ENCODE measurements around the gene EFEMP1.

Gene EFEMP1

GRCh38 chr2:55923091-55923981 lies at the start of gene EFEMP1:
TSS of gene EFEMP1 (minus strand) at chr2:55923782. CDS start at chr2:55922440, 1,342 bp downstream.
- DNase-seq (ENCODE audit: low spot score) = no peak

GRCh38 chr2:55970500-55970899 lies 46.9 kb upstream of the EFEMP1 start:
- DNase-seq (ENCODE audit: low spot score) = no peak

GRCh38 chr2:55968941-55969340 lies 45.4 kb upstream of the EFEMP1 start:
- no peak for DNase-seq (ENCODE audit: low spot score)

- peak; percentile 23 for DNase-seq (ENCODE audit: low spot score)
These were observed 43.0 kb upstream of the EFEMP1 start for GRCh38 chr2:55966401-55967118.

- peak; percentile 21 for DNase-seq (ENCODE audit: low spot score)
These were observed 42.4 kb upstream of the EFEMP1 start for GRCh38 chr2:55965966-55966365.

GRCh38 chr2:55965276-55965675 lies 41.7 kb upstream of the EFEMP1 start:
- no peak for DNase-seq (ENCODE audit: low spot score)

GRCh38 chr2:55962915-55963314 lies 39.3 kb upstream of the EFEMP1 start:
- no peak for DNase-seq (ENCODE audit: low spot score)

- DNase-seq (ENCODE audit: low spot score) = peak; percentile 39
These were observed 37.8 kb upstream of the EFEMP1 start for GRCh38 chr2:55961318-55961911.

- DNase-seq (ENCODE audit: low spot score) = no peak
These were observed 35.2 kb upstream of the EFEMP1 start for GRCh38 chr2:55958756-55959155.

GRCh38 chr2:55957142-55957541 lies 33.6 kb upstream of the EFEMP1 start:
- DNase-seq (ENCODE audit: low spot score) = no peak

- no peak for DNase-seq (ENCODE audit: low spot score)
These were observed 30.9 kb upstream of the EFEMP1 start for GRCh38 chr2:55954306-55955035.

- no peak for DNase-seq (ENCODE audit: low spot score)
These were observed 28.8 kb upstream of the EFEMP1 start for GRCh38 chr2:55952415-55952814.

- no peak for DNase-seq (ENCODE audit: low spot score)
These were observed 28.0 kb upstream of the EFEMP1 start for GRCh38 chr2:55951533-55951932.

- no peak for DNase-seq (ENCODE audit: low spot score)
These were observed 26.0 kb upstream of the EFEMP1 start for GRCh38 chr2:55949613-55950012.

GRCh38 chr2:55949211-55949610 lies 25.6 kb upstream of the EFEMP1 start:
- no peak for DNase-seq (ENCODE audit: low spot score)

- DNase-seq (ENCODE audit: low spot score) = no peak
These were observed 24.8 kb upstream of the EFEMP1 start for GRCh38 chr2:55948176-55948923.

GRCh38 chr2:55947752-55948151 lies 24.2 kb upstream of the EFEMP1 start:
- DNase-seq (ENCODE audit: low spot score) = no peak

- no peak for DNase-seq (ENCODE audit: low spot score)
These were observed 23.2 kb upstream of the EFEMP1 start for GRCh38 chr2:55946793-55947192.

- no peak for DNase-seq (ENCODE audit: low spot score)
These were observed 19.9 kb upstream of the EFEMP1 start for GRCh38 chr2:55943466-55943865.

GRCh38 chr2:55936351-55936750 lies 12.8 kb upstream of the EFEMP1 start:
- no peak for DNase-seq (ENCODE audit: low spot score)

GRCh38 chr2:55934337-55934736 lies 10.8 kb upstream of the EFEMP1 start:
- DNase-seq (ENCODE audit: low spot score) = no peak
